NCI-H187 (cell line): ENCODE results near the gene FOXC1.

Source experiments
- DNase-seq, 2 experiments: peaks; one replicate each; lab custom pipeline; 2025; lab: John Stamatoyannopoulos, UW

FOXC1 gene

GRCh38 chr6:1600063-1600763 lies 9.5 kb upstream of the FOXC1 start:
- DNase-seq = no peak

DNA sequence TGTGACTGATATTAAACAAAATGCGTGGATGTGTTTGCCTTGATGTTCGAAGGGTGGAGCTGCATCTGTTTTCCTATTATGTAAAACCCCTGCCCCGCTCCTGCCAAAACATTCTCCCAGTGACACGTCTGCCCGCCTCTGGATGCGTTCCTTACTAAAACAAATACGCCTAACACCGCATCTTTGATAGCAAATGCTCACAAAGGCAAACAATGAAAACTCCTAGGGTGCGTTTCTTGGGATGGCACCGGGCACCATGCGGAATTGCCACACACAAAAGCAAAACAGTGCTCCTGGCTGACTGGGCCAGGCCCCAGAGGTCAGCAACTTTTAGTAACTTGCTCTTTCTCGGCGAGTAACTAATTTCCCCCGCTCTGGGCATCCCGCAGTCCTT lies 9.0 kb upstream of the FOXC1 start:
- no peak for DNase-seq

- DNase-seq = no peak
These were observed 8.3 kb upstream of the FOXC1 start for GRCh38 chr6:1601158-1602048.

- DNase-seq = no peak
These were observed 7.5 kb upstream of the FOXC1 start for GRCh38 chr6:1602049-1602713.

DNA sequence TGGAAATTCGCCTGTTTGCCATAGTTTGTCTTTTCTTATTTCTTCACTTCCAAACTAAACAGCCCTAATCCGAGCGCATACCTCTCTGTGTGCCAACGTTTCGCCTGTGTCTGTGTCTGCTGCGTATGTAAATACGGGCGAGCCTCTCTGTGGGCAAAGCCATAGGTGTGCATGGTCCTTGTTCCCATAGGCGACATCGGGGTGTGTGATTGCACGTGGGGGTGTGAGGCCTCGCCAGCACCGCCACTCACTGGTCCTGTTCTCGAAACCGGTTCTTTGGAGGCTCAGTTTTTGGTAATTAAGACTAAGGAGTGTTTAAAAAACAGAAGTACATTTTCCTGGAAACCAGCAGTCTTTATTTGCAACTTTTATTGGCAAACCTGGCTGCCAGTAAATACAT lies 6.0 kb upstream of the FOXC1 start:
- DNase-seq = no peak

GRCh38 chr6:1604158-1605003 lies 5.3 kb upstream of the FOXC1 start:
- peak; percentile 16 to 21 for DNase-seq

DNA sequence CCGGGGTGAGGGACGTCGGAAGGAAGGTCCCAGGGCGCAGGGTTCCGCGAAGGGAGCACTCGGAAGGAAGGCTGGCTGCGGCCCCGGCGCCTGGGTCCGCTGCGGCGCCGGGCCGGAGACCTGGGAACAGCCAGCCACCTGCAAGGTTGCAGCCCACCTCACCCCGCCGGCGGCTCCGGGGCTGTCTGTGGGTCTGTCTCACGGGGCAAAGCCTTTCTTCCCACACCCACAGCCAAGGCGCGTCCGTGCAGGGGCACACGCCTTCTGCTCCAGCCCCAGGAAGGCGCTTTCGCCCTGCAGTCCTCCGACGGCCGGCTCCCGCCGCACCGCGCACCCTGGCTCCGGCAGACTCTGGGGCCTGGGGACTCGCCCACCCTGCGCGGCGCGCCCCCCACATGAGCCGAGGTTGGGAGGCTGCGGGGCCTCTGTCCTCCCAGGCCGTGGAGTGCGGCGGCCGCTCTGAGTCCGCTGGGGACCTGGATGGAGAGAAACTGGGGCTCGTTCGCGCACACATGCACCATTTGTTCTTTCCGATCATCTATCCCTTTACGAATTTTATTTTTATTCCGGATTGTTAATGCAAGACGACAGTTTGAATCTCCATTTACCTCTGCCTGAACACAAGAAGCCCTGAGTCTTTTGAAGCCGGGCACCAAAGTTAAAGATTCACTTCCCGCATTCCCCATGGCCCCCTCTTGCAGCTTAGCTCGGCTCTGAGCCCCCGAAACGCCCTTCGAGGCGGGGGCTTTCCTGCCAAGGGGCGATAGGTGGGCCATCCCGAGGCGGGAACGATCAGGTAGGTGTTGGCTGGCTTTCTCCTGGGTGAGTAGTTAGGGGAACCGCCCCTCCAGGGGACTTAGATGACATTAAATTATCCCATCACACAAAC lies 4.5 kb upstream of the FOXC1 start:
- DNase-seq = no peak

DNA sequence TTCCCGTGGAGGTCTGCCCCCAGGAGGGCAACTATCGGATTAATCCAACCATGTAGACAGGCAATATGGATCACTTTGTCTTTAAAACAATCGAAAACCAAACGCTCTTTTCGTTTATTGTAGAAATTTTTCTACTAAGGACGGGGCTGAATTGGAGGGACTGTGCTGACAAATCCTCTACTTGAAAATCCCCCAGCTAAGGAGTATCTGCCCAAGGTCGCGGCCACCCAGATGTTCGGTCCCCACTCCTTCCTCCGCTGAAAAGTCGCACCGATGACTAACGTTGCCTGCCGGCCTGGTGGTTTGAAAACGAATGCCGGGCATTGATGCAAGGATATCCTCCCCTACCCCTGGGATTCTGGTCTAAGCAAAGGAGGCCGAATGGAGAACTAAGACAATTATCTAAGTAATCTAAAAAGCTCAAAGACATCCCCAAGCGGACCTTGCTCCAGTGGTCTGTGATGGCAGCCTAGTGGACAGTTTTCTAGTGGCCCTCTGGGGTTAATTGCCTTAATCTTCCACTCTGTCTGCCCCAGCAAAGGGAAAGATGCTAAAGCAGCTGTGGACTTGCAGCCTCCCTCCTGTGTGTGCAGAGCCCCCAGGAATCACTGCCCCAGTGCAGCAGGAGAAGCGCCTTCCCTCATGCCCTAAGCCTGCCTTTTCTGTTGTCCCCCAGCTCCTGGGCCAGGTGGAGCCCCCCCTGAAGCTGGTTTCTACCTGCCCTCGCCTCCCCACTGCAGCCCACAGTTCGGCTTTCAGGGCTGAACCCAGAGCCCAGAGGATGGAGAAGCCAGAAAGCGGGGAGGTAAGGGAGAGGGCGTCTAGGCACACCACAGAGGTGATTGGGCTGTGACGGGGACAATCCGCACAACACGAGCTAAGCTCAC lies 3.6 kb upstream of the FOXC1 start:
- no peak for DNase-seq

DNA sequence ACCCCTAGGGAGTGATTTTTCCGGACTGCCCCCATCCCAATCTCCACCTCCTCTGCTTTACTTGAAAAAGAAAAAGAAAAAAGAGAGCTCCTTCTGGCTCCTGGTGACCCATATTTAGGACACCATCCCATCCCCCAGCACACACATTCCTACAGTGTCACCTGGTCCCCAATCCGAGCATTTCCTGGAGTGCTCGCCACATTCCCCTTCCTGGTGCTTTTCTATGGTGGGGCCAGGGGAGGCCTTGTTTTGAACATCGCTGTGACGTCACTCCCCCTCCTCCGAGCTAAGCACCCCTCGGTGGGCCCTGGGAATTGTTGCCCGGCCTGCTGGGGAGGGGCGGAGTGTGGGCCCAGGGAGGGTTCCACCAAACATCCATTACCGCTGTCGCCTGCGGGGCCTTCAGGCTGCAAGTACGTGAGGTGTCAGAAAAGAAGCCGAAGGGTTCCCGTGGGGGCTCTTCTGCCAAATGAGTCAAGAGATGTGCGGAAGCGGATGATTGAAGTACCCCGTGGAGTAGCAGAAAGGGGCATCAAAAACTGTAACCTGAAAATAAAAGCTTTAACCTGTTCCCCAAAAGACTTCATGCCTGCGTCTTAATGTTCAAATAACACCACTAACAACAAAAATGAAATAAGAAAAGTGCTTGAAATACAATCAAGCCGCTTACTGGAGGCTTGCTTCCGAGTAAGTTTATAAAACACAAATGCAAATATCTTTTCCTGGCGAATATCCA lies 2.8 kb upstream of the FOXC1 start:
- DNase-seq = no peak

DNA sequence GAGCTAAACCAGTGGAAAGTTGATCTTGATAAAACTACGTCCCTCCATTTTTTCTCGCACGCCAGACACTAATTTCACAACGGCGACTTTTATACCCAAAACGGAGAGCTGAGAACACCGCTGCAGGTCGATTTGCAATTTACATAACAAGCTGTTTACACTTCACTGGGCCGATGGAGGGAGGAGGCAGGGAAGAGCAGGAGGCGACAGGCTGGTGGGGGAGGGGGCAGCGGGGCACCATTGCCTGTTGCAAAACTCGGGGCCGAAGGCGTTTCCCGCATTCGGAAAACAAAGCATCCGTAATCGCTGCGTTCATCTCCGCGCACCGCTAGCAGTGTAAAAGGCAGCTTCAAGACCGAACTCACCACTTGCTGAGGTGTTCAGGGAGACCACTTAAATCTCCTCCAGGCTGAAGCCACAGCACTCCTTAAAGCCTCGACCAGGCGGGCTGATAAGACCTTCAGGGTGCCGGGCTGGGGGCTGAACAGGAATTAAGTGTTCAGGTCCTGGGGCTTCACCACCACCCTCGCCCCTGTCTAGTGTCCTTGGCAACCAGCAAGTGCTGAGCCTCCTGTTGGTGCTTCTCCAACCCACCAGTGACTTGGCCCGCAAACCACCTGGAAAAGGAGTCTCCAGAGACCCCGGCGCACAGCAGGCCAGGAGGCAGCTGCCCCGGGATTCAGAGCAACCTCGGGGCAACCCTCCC lies 2.0 kb upstream of the FOXC1 start:
- DNase-seq = no peak

DNA sequence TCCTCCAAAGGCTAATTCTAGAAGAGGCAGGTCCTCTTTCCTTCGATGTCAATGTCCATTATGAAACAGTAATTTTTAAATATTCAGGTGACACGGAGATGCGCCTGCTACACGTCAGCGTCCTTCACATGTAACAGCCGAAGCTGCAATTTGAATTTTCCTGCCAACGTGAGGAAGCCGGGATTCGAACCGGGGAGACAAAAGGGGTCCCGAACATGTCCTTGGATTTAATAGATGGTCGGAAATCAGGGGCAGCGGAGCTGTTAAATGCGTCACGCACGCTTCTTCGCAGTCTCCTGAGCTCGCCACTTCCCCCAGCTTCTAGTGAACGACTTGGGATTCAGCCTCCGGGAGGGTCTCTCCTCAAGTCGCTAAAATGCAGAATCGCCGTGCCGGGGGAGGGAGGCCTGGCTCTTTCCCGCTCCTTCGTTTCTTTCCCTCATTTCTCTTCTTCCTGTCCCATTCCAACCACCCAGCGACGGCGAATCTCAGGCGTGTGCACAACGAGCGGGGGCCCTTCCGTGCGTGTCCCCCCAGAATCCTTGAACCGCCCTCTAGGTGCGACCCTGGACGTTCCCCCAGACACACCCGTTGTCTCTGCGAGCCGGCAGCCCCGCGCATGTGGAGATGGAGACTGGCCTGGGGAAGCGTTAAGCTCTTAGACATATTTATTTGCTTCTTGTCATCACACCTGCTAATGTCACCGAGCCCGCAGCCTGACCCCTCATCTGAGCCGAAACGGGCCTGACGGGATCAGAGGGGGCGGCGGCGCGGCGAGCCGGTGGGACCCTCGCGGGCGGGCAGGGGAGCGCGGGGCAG lies 1.3 kb upstream of the FOXC1 start:
- no peak for DNase-seq

DNA sequence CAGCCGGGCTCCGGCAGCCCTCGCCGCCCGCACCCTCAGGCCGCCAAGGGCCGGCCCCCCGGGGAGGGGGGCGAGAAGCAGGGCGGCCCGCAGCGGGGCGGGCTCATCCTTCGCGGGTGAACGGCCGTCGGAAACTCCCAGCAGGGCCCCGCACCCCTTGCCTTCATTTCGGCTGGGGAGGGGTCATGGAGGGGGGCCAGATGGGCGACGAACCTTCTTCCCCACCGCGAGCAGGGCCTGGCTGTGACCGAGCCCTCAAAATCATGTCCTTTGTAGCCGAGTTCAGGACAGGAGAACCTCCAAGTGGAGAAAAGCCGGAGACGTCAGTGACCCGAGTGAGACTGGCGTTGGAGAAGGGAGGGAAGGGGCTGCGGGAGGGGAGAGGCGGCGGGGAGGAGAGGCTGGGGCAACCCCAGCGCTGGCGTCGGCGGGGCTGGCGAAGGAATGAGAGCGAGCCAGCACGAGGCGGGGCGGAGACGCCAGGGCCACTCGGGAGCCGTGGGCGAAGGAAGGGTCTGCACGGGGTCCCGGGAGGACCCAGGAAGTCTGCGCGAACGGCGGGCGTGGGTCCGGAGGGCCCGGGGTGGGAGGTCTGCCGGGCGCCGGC lies 571 bp upstream of the FOXC1 start:
- DNase-seq = no peak

- no peak for DNase-seq
These were observed 994 bp downstream of the FOXC1 start for GRCh38 chr6:1610497-1611321.

GRCh38 chr6:1611322-1611571 lies 1.5 kb downstream of the FOXC1 start:
- DNase-seq = no peak

DNA sequence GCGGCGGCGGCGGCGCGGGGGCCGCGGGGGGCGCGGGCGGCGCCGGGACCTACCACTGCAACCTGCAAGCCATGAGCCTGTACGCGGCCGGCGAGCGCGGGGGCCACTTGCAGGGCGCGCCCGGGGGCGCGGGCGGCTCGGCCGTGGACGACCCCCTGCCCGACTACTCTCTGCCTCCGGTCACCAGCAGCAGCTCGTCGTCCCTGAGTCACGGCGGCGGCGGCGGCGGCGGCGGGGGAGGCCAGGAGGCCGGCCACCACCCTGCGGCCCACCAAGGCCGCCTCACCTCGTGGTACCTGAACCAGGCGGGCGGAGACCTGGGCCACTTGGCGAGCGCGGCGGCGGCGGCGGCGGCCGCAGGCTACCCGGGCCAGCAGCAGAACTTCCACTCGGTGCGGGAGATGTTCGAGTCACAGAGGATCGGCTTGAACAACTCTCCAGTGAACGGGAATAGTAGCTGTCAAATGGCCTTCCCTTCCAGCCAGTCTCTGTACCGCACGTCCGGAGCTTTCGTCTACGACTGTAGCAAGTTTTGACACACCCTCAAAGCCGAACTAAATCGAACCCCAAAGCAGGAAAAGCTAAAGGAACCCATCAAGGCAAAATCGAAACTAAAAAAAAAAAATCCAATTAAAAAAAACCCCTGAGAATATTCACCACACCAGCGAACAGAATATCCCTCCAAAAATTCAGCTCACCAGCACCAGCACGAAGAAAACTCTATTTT lies 2.0 kb downstream of the FOXC1 start:
- no peak for DNase-seq
